Type B pancreatic cell (in vitro differentiated cells): Measurements from ENCODE around the gene EPHA2. TPM values are rescaled to one million over a fixed set of nuclear protein-coding genes. Genes with fewer than 3 reads are reported as not detected.

Experiments
- DNase-seq: peaks from one replicate; pipeline ENCODE4 v3.0.0; 2021; ENCODE audit warnings: mixed read lengths; ENCODE audit not compliant: unreplicated experiment; ENCODE audit errors: extremely low spot score
- H3K27ac Mint-ChIP-seq: 2 replicates; pipeline ENCODE4 v1.8.0; 2021; ENCODE audit warnings: mild to moderate bottlenecking, mixed read lengths
- H3K27me3 Mint-ChIP-seq: 2 replicates; pipeline ENCODE4 v1.8.0; 2021; ENCODE audit warnings: mixed read lengths
- H3K36me3 Mint-ChIP-seq: 2 replicates; pipeline ENCODE4 v1.8.0; 2021; ENCODE audit warnings: mixed read lengths
- H3K4me1 Mint-ChIP-seq: one replicate; pipeline ENCODE4 v1.8.0; 2021; ENCODE audit warnings: mixed read lengths; ENCODE audit not compliant: unreplicated experiment
- H3K4me3 Mint-ChIP-seq: 2 replicates; pipeline ENCODE4 v1.8.0; 2021; ENCODE audit warnings: mild to moderate bottlenecking, mixed read lengths
- H3K9me3 Mint-ChIP-seq: 2 replicates; pipeline ENCODE4 v1.8.0; 2021; ENCODE audit warnings: mixed read lengths
- total RNA-seq: library from RNA; stranded (reverse); gene quantifications from 2 replicates; pipeline ENCODE4 v1.2.1, GENCODE V29; 2021; ENCODE audit warnings: low replicate concordance
- TF ChIP-seq, protein P1 (sequence below): fragments of 200-600 bp; sonication (generic); conservative IDR thresholded peaks from 2 replicates; pipeline ENCODE4 v1.5.0; 2021; ENCODE audit warnings: antibody characterized with exemption, mild to moderate bottlenecking

Gene EPHA2
- total RNA-seq, 1 donor from 2014 or later: 40.3 TPM

GRCh38 chr1:16125483-16125882, 30.4 kb downstream of the EPHA2 start:
- DNase-seq: no peak
- H3K36me3 Mint-ChIP-seq: peaks cover 23% of the 10 kb centered on the region
- H3K27ac Mint-ChIP-seq: peak overlapping the region; percentile 34
- H3K9me3 Mint-ChIP-seq: no peaks in the 10 kb centered on the region
- peaks cover 27% of the 10 kb centered on the region for H3K4me1 Mint-ChIP-seq
- H3K27me3 Mint-ChIP-seq: no peaks in the 10 kb centered on the region
- TF ChIP-seq, protein P1, sequence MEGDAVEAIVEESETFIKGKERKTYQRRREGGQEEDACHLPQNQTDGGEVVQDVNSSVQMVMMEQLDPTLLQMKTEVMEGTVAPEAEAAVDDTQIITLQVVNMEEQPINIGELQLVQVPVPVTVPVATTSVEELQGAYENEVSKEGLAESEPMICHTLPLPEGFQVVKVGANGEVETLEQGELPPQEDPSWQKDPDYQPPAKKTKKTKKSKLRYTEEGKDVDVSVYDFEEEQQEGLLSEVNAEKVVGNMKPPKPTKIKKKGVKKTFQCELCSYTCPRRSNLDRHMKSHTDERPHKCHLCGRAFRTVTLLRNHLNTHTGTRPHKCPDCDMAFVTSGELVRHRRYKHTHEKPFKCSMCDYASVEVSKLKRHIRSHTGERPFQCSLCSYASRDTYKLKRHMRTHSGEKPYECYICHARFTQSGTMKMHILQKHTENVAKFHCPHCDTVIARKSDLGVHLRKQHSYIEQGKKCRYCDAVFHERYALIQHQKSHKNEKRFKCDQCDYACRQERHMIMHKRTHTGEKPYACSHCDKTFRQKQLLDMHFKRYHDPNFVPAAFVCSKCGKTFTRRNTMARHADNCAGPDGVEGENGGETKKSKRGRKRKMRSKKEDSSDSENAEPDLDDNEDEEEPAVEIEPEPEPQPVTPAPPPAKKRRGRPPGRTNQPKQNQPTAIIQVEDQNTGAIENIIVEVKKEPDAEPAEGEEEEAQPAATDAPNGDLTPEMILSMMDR: no peak
- H3K4me3 Mint-ChIP-seq: no peak overlapping the region

DNA sequence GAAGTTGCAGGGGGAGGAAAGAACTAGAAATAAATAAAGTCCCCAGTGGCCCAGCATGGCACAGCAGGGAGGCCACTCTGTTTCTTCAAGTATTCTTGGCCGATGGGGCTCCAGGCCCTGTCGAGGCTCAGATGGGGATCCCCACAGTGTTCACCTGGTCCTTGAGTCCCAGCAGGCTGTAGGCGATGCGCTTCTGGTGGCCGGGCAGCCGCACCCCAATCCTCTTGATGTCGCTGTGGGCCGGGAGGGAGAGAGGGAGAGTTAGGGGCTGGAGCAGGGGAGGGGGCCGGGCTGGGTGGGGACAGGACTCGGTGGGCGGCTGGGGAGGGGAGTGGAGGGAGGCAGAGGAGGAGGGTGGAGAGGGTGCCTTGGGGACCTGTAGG, 30.8 kb downstream of the EPHA2 start:
- DNase-seq: no peak
- Mint-ChIP-seq H3K27ac (peak overlapping the region; percentile 18), H3K9me3 (no peaks in the 10 kb centered on the region), H3K36me3 (peaks cover 21% of the 10 kb centered on the region), H3K4me3 (no peak overlapping the region), H3K4me1 (peaks cover 27% of the 10 kb centered on the region), H3K27me3 (no peaks in the 10 kb centered on the region)
- TF ChIP-seq, protein P1: no peak

DNA sequence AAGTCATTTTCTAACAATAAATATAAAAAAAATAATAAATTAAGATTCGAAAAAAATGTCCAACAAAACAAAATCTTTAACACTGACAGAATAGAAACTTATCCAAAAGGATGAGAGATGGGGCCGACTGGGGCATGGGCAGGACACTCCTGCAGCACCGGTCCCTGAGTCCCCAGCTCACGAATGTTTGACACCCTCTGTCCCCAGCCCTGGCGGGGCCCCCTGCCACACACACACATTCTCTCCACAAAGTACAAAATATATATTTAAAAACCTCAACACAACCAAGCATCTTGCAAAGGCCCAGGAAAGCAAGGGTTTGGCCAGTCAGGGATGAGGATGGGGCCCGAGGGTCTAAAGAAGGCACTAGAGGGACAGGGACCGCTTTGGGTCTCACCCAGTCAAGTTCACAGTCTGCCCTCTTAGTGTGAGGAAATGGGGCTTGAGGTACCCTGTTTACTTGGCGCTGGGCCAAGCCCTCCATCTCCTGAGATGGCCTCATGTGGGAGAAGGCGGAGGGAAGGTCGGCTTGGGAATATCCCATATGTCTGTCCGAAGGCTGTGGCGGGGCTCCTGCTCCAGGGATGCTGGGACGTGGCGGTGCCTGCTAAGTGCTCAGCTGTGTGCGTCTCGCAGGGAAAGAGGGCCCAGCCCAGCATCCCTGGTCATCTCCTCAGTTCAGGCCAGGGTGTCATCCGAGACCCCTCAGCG, 31.3 kb downstream of the EPHA2 start:
- Mint-ChIP-seq H3K27me3 (no peaks in the 10 kb centered on the region), H3K4me1 (peaks cover 29% of the 10 kb centered on the region), H3K4me3 (no peak overlapping the region), H3K36me3 (peaks cover 15% of the 10 kb centered on the region), H3K9me3 (no peaks in the 10 kb centered on the region), H3K27ac (peak overlapping the region; percentile 18)
- DNase-seq: no peak
- TF ChIP-seq, protein P1: no peak

GRCh38 chr1:16122916-16123315, 33.0 kb downstream of the EPHA2 start:
- TF ChIP-seq, protein P1: no peak
- no peak for DNase-seq
- peaks cover 39% of the 10 kb centered on the region for H3K4me1 Mint-ChIP-seq
- no peak overlapping the region for H3K4me3 Mint-ChIP-seq
- peak overlapping the region; percentile 71 for H3K27ac Mint-ChIP-seq
- peaks cover 14% of the 10 kb centered on the region for H3K36me3 Mint-ChIP-seq
- no peaks in the 10 kb centered on the region for H3K27me3 Mint-ChIP-seq
- no peaks in the 10 kb centered on the region for H3K9me3 Mint-ChIP-seq

- Mint-ChIP-seq H3K4me1 (peaks cover 44% of the 10 kb centered on the region), H3K27ac (peak overlapping the region; percentile 71), H3K27me3 (no peaks in the 10 kb centered on the region), H3K4me3 (no peak overlapping the region), H3K36me3 (peaks cover 11% of the 10 kb centered on the region), H3K9me3 (no peaks in the 10 kb centered on the region)
- TF ChIP-seq, protein P1: no peak
- no peak for DNase-seq
These were observed 33.5 kb downstream of the EPHA2 start for GRCh38 chr1:16122350-16122881.
